Erythroblast (primary cell): ENCODE data around the gene SELENOI.

Experiments used
- GATA1 ChIP-seq: IDR thresholded peaks from 2 replicates; pipeline ENCODE4 v1.6.1; 2011; ENCODE audit warnings: low read depth, mild to moderate bottlenecking, control low read depth, low read length, moderate library complexity
- POLR2A ChIP-seq: IDR thresholded peaks from 2 replicates; pipeline ENCODE4 v1.6.1; 2011; ENCODE audit warnings: mild to moderate bottlenecking, low read length

DNA sequence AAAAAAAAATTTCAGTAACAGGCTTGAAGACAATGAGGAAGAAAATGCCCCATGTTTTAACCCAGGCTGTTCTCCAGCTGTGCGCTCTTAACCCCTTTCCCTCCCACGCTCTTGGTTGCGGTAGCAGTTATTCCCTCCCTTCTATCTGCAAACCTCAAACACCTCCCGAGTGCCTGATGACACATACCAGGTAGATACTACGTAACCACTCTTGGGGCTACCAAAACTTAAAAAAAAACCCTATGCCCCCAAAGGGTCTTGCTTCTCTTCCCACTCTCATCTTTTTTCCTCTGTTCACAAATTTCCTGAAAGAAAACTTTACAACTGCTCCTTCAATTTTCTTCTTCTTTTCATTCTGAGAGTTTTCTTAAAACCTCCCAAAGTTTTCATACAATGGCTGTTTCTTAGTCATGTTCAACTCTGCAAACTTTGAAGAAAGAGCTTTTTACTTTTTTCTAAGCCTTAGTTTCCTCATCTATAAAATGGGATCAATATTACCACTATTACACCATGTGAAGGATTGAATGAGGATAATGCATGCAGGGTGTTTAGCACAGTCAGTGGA lies 50.9 kb downstream of the SELENOI start:
- no peak for TF ChIP-seq POLR2A
- no peak for TF ChIP-seq GATA1
